ENCODE data around the gene CTU2. TPM values are rescaled to one million over a fixed set of nuclear protein-coding genes. Genes with fewer than 3 reads are reported as not detected.

CTU2 gene
- total and polyA plus RNA-seq, 2 of the 8 experiments (the other 6 are each of a cell fraction or from before 2014, with no cell fraction given), result 32.7 to 42.9 TPM

GRCh38 chr16:88755745-88756443, 49.6 kb downstream of the CTU2 start:
- Histone ChIP-seq H3K9ac (replicated peaks in 1 of 4; ENCODE audit: extremely low read depth in 1 of 4, low read depth in 3 of 4, low read length in 3 of 4) (no peak overlapping the region), H4K8ac (ENCODE audit: extremely low read depth, insufficient read depth, low read length) (peak overlapping the region; percentile 43; the same call in 1 of the 2 replicates), H3K79me2 (ENCODE audit: control insufficient read depth in 1 of 2, insufficient read depth in 2 of 2, low read length in 2 of 2) (no peaks in the 10 kb centered on the region; a peak in 1 of 4 replicates), H3K14ac (ENCODE audit: insufficient read length) (no peak overlapping the region), H3K79me1 (ENCODE audit: low read depth, low read length) (peaks cover 2% of the 10 kb centered on the region; the same call in 1 of the 2 replicates), H3K4me3 (ENCODE audit: extremely low read depth in 1 of 4, insufficient read depth in 2 of 4, low read depth in 3 of 4, low read length in 4 of 4) (no peak overlapping the region), H3K9me3 (ENCODE audit: insufficient read depth in 2 of 2, low read depth in 1 of 2, low read length in 1 of 2) (no peaks in the 10 kb centered on the region), H3K23ac (ENCODE audit: insufficient read length) (no peak overlapping the region), H3K4me2 (ENCODE audit: insufficient read depth in 1 of 2, low read depth in 2 of 2, low read length in 2 of 2) (no peak overlapping the region), H2AK5ac (ENCODE audit: low read depth, low read length) (no peak overlapping the region), H3K27ac (ENCODE audit: low read depth, low read length) (no peak overlapping the region), H2AFZ (ENCODE audit: low read length) (no peak overlapping the region), H3K18ac (ENCODE audit: extremely low read depth, low read length) (no peak overlapping the region; the same call in 1 of the 2 replicates), H4K20me1 (replicated peaks in 1 of 2; ENCODE audit: control insufficient read depth in 1 of 2, insufficient read depth in 2 of 2, low read length in 2 of 2) (peaks cover 0 to 2% of the 10 kb centered on the region in 2 experiments), H2BK5ac (ENCODE audit: low read depth, low read length) (peak overlapping the region; percentile 18; the same call in 1 of the 2 replicates), H2BK20ac (ENCODE audit: low read length) (no peak overlapping the region), H2BK12ac (ENCODE audit: low read depth, low read length) (no peak overlapping the region), H3K27me3 (replicated peaks in 1 of 4; ENCODE audit: control insufficient read depth in 3 of 4, extremely low read depth in 1 of 4, insufficient read depth in 3 of 4, low read length in 3 of 4) (no peaks in the 10 kb centered on the region), H3K23me2 (ENCODE audit: low read depth, low read length) (no peaks in the 10 kb centered on the region), H3K4me1 (replicated peaks in 1 of 4; ENCODE audit: control insufficient read depth in 3 of 4, insufficient read depth in 4 of 4, low read length in 3 of 4) (peaks cover 0 to 20% (median 7%) of the 10 kb centered on the region in 4 experiments; a peak in 4 of 7 replicates), H2BK120ac (replicated peaks; ENCODE audit: low read depth, low read length) (no peak overlapping the region), H4K91ac (replicated peaks; ENCODE audit: insufficient read length, low read length) (no peak overlapping the region), H4K5ac (ENCODE audit: insufficient read length, low read depth, low read length) (no peak overlapping the region), H3K36me3 (ENCODE audit: control insufficient read depth in 2 of 4, insufficient read depth in 4 of 4, low read length in 3 of 4) (no peaks in the 10 kb centered on the region), H2BK15ac (ENCODE audit: low read length) (no peak overlapping the region), H3K4ac (replicated peaks; ENCODE audit: insufficient read length, low read depth, low read length) (no peak overlapping the region), H3K56ac (replicated peaks; ENCODE audit: insufficient read length, low read depth, low read length) (no peak overlapping the region)
- no peak for TF ChIP-seq RNF2 (IDR thresholded peaks at IDR 0.05; ENCODE audit: borderline replicate concordance, low read depth, low read length, missing control alignments, poor library complexity, severe bottlenecking)
- TF ChIP-seq SP1 (IDR thresholded peaks at IDR 0.05; ENCODE audit: low read depth, low read length), result no peak
- no peak for TF ChIP-seq YY1 (IDR thresholded peaks at IDR 0.05; ENCODE audit: low read depth, low read length)
- 89% methylated on average over 20 of the region's 23 CpGs; no CpG with 5 or more reads in 1 of the 2 experiments for WGBS, 2 experiments (ENCODE audit: extremely low coverage in 1 of 2, insufficient coverage in 1 of 2, insufficient read length in 1 of 2, insufficient replicate concordance in 2 of 2, low coverage in 1 of 2, low lambda C conversion rate in 2 of 2, missing lambda C conversion rate in 1 of 2)
- CTCF ChIA-PET (ENCODE audit: partially characterized antibody), result interaction anchor here (1.1 to 25.0 kb wide), 7 partner anchors 10 to 53 kb away, joined by 3 to 251 read pairs (median 15); no protein-coding TSS in a partner anchor
- POLR2A ChIA-PET (ENCODE audit: partially characterized antibody), result interaction anchor here (1.0 to 2.9 kb wide), 3 partner anchors 10 to 54 kb away, joined by 4 to 13 read pairs (median 4); partner anchors contain the start of gene APRT
- FAIRE-seq (no peak), DNase-seq (ENCODE audit: low read depth in 1 of 2, low spot score in 2 of 2) (no peak)

All from H1 (cell line).